Stimulated activated CD4-positive, alpha-beta T cell treated with anti-CD3 and anti-CD28 coated beads, Interleukin-2, amount 100 ng/mL, for 48 hours (primary cell): Measurements from ENCODE around the gene CRACR2B.

Source experiments
- DNase-seq, 2 donors: peaks; one replicate each; pipeline ENCODE4 v3.0.0-alpha.2; 2020

Gene CRACR2B

DNA sequence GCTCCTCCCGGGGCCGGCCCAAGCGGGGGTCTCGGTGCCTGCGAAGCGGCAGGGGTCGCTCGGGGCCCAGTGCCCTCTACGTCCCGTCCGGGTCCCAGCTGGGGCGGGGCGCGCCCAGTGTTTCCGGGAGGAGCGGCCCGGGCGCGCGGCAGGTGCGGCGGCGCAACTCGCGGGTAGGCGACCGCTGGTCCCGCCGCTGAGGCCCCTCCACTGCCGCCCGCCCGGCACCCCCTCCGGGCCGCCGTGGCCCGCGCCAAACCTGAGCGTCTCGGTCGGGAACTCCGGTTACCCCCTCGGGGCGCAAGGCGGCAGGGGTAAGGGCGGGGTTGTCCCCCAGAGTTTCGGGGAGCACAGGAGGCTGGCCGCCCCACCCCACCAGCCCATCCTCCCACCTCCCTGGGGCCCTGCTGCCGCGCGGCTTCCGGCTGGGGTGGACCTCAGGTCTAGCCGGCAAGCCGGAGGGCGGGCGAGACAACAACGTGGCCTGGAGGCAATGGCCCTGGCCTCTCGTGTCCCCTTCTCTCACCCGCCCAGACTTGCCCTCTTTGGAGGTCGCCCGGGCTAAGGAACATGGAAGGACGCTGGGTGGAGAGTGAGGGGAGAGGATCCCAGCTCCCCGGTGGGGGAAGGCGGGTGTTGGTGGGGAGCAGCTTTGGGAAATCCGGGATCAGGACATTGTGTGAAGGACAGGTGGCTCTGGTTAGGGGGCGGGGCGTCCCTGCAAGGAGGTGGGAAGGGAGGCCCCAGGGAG lies 398 bp upstream of the CRACR2B start:
- DNase-seq = no peak

- no peak for DNase-seq
Observed at GRCh38 chr11:828506-829175, 922 bp downstream of the CRACR2B start.

DNA sequence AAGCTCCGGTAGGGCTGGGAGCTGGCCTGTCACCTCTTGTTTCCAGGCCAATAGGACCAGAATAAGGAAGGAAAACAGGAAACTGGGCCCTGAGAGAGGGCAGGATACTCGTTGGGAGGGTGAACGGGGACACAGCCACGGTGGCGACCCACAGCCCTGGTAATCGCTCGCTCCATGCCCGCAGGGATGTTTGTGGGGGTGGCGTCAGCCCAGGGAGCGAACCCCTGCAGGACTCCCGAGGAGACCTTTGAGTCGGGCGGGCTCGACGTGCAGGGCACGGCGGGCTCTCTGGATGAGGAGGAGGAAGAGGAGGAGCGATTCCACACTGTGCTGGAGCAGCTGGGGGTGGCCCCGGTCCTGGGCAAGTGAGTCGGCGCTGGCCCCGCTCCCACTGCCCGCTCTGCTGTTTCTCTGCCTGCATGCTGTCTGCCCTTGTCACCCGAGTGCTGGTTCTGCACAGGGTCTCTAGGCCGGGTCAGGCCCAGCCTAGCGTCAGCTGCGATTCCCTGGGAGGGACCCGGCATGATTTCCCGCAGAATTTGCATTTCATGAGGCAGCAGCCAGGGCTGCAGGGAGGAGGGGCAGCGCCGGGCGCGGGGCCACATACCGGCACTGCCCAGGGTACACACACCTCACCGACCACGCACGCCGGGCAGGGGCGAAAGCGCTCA lies 1.6 kb downstream of the CRACR2B start:
- DNase-seq = no peak

DNA sequence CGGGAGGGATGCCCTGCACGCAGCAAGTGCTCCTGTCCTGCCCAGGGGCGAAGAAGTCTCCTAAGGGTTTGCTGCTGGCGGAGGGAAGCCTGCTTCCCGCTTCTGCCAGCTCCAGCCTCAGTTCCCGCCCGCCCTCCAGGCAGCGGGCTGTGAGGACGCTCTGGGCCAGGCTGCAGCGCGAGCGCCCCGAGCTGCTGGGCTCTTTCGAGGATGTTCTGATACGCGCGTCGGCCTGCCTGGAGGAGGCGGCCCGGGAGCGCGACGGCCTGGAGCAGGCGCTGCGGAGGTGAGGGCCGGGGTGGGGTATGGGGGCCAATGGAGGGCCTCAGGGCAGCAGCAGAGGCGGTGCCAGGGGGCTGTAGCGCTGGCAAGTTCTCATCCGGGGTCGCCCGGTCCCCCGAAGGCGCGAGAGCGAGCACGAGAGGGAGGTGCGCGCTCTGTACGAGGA lies 2.2 kb downstream of the CRACR2B start:
- DNase-seq = no peak

GRCh38 chr11:830295-831117 lies 2.8 kb downstream of the CRACR2B start:
- peak in 1 of 2 donors; percentile 48 for DNase-seq

DNA sequence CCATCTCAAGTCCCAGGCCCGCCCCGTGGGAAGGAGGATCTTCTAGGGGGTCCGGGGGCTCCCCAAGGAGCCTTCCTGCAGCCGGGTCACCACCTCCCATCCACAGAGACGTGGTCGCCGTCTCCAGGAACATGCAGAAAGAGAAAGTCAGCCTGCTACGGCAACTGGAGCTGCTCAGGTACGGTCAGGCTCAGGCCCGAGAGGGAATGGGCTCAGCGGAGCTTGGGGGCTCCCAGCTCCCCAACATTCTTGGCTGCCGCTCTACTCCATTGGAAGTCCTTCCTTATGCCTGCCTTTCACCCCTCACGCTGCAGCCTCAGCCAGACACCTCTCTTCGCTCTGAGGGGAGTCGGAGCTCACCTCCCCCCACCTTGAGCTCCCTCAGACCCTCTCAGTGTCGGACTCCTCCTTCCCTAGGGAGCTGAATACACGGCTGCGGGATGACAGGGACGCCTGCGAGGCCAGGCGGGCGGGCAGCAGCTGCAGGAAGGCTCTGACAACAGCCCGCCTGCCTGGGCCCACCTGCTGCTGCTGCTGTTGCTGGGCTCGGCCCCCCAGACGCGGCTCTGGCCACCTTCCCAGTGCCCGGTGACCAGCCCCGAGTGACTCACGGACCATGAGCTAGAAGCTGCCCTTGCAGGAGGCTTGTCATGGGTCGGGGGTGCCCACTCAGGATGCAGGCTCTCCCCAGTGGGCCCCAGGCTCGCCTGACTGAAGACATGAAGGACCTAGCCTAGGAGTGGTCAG lies 3.6 kb downstream of the CRACR2B start:
- DNase-seq = no peak

DNA sequence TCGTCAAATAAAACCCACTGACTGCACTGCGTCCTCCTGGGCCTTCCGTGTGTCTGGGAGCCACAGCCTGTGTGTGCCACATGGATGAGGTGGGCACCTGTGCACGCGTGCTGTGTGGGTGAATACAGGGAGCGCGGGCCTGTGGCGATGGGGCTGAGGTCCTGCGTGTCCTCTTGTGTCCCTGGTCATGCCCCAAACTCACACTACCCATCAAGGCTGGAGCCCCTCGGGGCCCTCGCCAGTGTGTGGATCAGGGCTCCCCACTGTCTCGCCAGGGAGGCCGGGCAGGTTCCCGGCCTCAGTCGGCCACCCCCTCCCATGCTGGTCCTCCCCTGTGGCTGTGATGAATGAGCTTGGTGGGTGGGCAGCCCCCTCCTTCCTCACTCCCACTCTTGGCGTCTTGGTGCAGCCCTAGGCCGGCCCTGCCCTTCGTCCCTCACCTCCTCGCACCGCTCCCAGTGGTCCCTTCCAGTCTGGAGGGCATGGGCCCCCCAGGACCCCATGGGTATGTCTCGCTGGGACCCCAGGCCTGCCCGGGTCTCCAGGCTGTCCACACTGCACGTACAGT lies 4.3 kb downstream of the CRACR2B start:
- DNase-seq = no peak

GRCh38 chr11:832529-833113 lies 4.9 kb downstream of the CRACR2B start, which contains the start of gene CD151:
TSS of gene CD151 (plus strand) at chr11:832952. CDS start at chr11:836070, 3,118 bp downstream.
- DNase-seq = no peak

- DNase-seq = no peak
Observed at GRCh38 chr11:833114-833791, 5.5 kb downstream of the CRACR2B start.

DNA sequence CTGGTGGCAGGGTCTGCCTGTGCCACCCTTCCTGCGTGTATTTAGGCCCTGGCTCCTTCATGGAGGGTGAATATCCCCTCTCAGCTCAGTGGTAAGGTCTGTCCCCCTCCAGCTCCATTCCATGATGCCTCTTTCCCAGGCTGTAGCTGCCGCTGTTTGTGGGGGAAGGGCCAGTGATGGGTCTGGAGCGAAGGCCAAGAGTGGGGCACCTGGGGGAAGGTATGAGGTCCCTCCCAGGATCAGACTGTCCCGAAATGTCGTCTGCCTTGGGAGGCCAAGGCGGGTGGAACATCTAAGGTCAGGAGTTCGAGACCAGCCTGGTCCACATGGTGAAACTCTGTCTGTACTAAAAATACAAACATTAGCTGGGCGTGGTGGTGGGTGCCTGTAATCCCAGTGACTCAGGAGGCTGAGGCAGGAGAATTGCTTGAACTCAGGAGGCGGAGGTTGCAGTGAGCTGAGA lies 6.2 kb downstream of the CRACR2B start:
- no peak for DNase-seq

DNA sequence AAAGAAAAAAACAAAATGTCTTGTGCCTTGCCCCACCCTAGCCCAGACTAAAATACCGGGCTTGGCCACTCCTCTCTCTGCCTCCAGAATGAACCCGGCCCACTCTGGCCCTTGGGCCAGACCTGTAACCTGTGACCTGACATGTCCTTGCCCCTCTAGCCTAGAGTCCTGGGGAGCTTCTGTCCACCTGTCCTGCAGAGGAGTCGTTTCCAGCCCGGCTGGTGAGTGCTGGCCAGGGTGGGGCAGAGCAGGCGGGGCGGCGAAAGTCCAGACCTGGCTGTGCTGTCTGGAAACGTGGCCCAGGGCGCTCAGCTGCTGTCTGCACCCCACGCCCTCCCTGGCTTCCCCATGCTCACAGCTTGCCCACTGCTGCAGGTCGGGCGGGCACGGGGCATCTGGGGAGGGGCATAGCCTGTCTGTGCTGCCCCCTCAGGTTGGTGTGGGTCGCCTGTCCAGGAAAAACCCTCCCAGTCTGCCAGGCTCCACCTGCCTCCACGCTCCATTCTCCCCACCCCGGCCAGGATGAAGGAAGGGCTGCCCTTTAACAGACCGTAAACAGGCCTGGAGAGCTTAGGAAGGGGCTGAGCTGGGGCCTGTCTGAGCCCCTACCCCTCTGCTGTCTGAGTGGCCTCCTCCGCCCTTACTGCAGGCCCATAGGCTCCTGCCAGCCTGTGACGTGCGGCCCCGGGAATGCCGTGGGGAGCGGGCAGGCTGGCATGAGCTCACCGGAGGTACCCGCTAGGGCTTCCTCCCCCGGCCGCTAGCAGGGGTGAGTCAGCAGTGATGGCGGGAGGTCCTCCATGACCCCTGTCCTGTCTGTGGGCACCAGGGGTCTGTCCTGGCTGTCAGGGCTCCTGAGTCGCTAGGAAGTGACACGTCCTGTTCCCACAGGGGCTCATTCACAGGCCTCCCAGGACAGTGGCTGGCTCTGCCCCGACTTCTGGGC lies 6.9 kb downstream of the CRACR2B start:
- no peak for DNase-seq

- DNase-seq = no peak
Observed at GRCh38 chr11:836274-836673, 8.6 kb downstream of the CRACR2B start.

DNA sequence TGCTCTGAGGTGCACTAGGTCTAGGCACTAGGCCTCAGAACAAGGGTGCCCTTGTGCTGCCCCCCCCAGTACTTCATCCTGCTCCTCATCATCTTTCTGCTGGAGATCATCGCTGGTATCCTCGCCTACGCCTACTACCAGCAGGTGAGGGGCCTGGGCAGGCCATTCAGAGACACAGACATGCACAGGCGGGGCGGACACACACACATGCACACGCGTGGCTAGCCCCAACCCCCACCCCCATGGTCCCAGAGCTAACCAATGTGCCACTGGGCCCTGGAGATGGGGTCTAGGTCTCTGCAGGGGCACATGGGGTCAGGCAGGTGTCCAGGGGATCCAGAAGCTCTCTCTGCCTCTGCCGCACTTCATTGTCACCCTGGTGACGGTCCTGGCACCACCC lies 9.0 kb downstream of the CRACR2B start:
- DNase-seq = no peak

- no peak for DNase-seq
Observed at GRCh38 chr11:837189-837989, 9.7 kb downstream of the CRACR2B start.

- DNase-seq = no peak
Observed at GRCh38 chr11:837990-838307, 10.2 kb downstream of the CRACR2B start.

DNA sequence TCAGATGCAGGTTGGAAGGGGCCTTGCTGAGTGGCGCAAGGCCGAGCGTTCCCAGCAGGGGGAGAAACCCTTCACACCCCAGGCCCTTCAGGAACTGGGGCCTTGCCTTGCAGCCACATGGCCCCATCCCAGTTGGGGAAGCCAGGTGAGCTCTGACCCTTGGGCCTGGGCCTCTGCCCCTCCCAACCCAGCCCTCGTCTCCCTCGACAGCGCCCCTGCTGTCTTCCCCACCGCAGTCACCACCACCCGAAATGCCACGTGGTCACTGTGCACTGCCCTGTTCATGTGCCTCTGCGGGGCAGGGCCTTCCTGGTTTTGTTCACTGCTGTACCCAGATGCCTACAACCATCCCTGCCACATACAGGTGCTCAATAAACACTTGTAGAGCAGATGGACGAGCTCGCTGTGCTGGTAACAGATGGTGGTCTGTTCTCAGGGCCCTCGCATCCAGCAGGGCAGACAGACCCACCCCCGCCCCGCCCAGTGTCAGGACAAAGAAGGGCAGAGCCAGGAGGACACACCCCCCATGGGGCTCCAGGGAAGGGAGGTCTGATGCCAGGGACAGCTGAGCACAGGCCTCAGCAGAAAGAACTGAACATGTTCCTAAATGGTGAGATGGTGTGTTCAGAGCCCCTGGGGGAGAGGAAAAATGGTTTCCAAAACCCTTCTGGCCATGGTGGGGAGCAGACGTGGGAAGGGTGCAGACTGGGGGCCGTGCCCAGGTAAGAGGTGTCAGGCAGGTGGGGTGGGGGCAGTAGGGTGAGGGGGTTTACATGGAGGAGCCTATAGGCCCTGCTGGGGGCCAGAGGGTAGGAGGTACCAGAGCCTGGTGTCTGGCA lies 10.9 kb downstream of the CRACR2B start:
- DNase-seq = no peak

- DNase-seq = no peak
Observed at GRCh38 chr11:839280-839623, 11.5 kb downstream of the CRACR2B start.
